ENCODE data around the gene HTRA3. TPM values are rescaled to one million over a fixed set of nuclear protein-coding genes. Genes with fewer than 3 reads are reported as not detected.

Gene HTRA3
- total RNA-seq, 8 experiments from 2014 or later: 0.54 to 101 (median 1.8) TPM

GRCh38 chr4:8275548-8275910 is 6.0 kb downstream of the HTRA3 start:
- Histone ChIP-seq H3K4me1 (replicated peaks in 1 of 2) (peaks cover 27 to 31% of the 10 kb centered on the region in 2 donors), H3K27ac (no peak overlapping the region), H3K4me3 (no peak overlapping the region)
- 100% methylated on average over 1 of the region's 4 CpGs; no CpG with 5 or more reads in 7 of the 10 experiments for WGBS, 10 experiments
- in situ Hi-C loops (cut with MboI; ENCODE audit: low pct_unique_long_range_greater_than_20kb in 2 of 9, low sequenced_read_pairs in 9 of 9, unreplicated experiment in 9 of 9): loop anchor here in 1 of 9 experiments (10.0 kb wide), 1 partner anchor 119 kb away; no protein-coding TSS in a partner anchor
- ATAC-seq (replicated peaks in 6 of 8): no peak

DNA sequence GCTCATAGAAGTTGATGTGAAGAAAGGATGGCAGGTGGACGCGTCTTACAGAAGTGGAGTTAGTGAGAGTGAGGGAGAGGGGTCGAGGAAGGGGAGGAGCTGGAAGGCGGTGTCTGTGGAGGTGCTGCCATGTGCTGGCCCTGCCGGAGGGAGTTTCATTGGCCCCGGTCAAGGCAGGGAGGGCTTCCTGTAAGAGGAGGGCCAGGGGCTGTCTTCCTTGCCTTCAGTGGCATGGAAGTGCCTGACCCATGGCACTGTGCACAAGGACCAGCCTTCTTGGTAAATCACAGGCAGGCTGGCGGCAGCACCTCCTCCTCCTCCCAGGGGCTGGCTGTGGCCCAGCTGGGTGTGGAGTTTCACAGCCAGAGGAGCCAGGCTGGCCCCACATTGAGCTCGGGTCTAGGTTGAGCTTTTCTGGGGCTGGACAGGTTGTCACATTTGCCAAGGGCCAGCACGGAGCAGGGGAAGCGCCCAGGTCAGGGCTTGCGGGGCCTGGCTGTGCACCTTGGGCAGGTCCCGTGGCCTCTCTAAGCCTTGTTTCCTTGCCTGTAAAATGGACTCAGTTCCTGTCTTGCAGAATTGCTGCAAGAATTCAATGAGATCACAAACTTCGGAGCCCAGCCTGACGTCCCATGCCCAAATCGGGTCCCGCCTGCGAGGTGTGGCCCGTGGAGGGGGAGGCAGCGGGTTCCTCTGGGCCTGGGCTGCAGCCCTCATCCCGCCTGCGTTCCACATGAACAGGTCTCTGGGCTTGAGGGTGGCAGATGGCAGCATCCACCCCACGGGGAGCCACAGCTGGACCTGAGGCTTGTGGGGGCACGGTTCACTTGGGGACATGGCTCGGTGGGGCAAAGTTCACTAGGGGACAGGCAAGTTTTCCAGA is 7.0 kb downstream of the HTRA3 start:
- H3K4me3 ChIP-seq: no peak overlapping the region
- ATAC-seq (replicated peaks in 6 of 8): peak in 3 of 8 experiments; percentile 0 to 18 (median 1)
- WGBS, 10 experiments: 15 to 83% (median 80%) methylated on average over 2 to 9 of the region's 24 CpGs; no CpG with 5 or more reads in 5 of the 10 experiments
- peaks cover 28 to 31% of the 10 kb centered on the region in 2 donors for H3K4me1 ChIP-seq (replicated peaks in 1 of 2)
- in situ Hi-C loops (cut with MboI; ENCODE audit: low pct_unique_long_range_greater_than_20kb in 2 of 9, low sequenced_read_pairs in 9 of 9, unreplicated experiment in 9 of 9): loop anchor here in 1 of 9 experiments (10.0 kb wide), 1 partner anchor 118 kb away; no protein-coding TSS in a partner anchor
- H3K27ac ChIP-seq: no peak overlapping the region

DNA sequence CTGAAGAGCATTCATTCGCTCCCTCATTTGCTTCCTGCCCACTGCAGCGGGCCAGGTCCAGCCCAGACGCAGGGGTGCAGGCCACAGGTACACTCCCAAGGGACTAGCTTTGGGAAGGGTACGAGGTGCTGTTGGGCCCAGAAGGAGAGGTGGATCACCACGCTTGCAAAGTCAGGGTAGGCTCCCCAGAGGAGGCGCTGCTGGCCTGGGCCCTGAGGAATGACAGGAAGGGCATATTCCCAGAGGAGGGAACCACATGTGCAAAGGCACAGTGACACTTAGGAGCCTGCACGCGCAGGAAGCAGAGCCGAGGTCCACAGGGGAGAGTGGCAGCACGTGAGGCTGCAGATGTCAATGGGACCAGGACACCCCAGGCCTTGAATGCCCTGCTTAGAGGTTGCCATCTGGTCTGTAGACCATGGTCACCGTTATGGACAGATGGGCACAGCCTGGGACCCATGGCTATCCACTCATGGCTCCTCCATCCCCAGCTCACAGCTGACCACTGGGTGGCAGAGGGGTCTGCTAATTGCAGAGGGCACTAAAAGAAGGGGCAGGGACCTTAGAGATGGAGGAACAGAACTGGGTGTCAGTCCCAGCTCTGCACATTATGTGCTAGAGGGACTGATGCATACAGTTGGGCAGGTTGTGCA is 7.9 kb downstream of the HTRA3 start:
- 61 to 100% (median 95%) methylated on average over 1 to 3 of the region's 11 CpGs; no CpG with 5 or more reads in 6 of the 10 experiments for WGBS, 10 experiments
- in situ Hi-C loops (cut with MboI; ENCODE audit: low pct_unique_long_range_greater_than_20kb in 2 of 9, low sequenced_read_pairs in 9 of 9, unreplicated experiment in 9 of 9): loop anchor here in 1 of 9 experiments (10.0 kb wide), 1 partner anchor 117 kb away; no protein-coding TSS in a partner anchor
- H3K4me3 ChIP-seq: no peak overlapping the region
- ATAC-seq (replicated peaks in 6 of 8): peak in 1 of 8 experiments; percentile 10
- peaks cover 28 to 31% of the 10 kb centered on the region in 2 donors for H3K4me1 ChIP-seq (replicated peaks in 1 of 2)
- H3K27ac ChIP-seq: no peak overlapping the region

GRCh38 chr4:8278009-8278395 is 8.4 kb downstream of the HTRA3 start:
- peaks cover 26% of the 10 kb centered on the region in 2 donors for H3K4me1 ChIP-seq (replicated peaks in 1 of 2)
- no peak overlapping the region for H3K4me3 ChIP-seq
- peak in 1 of 8 experiments; percentile 6 for ATAC-seq (replicated peaks in 6 of 8)
- H3K27ac ChIP-seq: no peak overlapping the region
- WGBS, 10 experiments: 44 to 100% (median 56%) methylated on average over 1 to 4 of the region's 6 CpGs; no CpG with 5 or more reads in 6 of the 10 experiments
- in situ Hi-C loops (cut with MboI; ENCODE audit: low pct_unique_long_range_greater_than_20kb in 2 of 9, low sequenced_read_pairs in 9 of 9, unreplicated experiment in 9 of 9): loop anchor here in 1 of 9 experiments (10.0 kb wide), 1 partner anchor 117 kb away; no protein-coding TSS in a partner anchor

DNA sequence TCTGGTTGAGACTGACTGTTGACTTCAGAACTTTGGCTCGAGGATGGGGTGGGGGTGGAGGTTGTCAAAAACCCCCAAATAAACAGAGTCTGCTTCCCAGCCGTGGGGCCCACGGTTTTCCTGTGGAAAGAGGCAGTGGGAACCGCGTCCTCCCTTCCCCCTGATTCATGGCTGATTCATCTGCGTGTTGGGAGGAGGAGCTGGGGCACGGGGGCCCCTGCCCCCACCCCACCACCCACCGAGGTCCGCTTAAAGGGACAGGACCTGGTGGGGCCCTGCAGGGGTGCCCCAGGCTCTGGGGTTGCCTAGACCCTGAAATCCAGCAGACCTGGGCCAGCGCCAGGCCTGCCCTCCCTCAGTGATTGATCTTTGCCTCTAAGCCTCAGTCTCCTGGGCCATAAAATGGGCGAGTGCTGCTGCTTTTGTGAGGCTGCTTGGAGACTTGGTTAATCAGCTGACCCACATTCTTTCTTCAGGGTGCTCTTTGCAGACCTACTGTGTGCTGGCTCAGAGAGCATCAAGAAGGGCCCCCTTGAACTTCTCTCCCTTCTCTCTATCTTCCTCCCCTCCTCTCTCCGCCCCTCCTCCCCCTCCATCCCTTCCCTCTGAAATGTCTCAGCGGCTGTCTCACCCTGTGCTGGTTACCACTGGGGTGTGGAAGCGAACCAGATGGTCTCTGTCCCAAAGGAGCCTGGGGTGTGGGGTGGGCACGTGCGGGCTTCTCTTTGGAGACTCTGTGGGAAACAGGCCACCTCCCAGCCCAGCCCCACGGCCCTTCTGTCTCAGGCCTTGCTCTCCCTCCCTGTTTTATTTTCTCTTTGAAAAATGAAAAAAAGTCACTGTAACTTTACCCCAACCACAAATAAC is 9.1 kb downstream of the HTRA3 start:
- ATAC-seq (replicated peaks in 6 of 8): peak in 5 of 8 experiments; percentile 1 to 30 (median 16)
- Histone ChIP-seq H3K4me3 (no peak overlapping the region), H3K27ac (no peak overlapping the region), H3K4me1 (replicated peaks in 1 of 2) (peaks cover 29 to 30% of the 10 kb centered on the region in 2 donors)
- WGBS, 10 experiments: 0 to 44% (median 4%) methylated on average over 1 to 3 of the region's 17 CpGs; no CpG with 5 or more reads in 4 of the 10 experiments
- in situ Hi-C loops (cut with MboI; ENCODE audit: low pct_unique_long_range_greater_than_20kb in 2 of 9, low sequenced_read_pairs in 9 of 9, unreplicated experiment in 9 of 9): loop anchor here in 1 of 9 experiments (10.0 kb wide), 1 partner anchor 116 kb away; no protein-coding TSS in a partner anchor

DNA sequence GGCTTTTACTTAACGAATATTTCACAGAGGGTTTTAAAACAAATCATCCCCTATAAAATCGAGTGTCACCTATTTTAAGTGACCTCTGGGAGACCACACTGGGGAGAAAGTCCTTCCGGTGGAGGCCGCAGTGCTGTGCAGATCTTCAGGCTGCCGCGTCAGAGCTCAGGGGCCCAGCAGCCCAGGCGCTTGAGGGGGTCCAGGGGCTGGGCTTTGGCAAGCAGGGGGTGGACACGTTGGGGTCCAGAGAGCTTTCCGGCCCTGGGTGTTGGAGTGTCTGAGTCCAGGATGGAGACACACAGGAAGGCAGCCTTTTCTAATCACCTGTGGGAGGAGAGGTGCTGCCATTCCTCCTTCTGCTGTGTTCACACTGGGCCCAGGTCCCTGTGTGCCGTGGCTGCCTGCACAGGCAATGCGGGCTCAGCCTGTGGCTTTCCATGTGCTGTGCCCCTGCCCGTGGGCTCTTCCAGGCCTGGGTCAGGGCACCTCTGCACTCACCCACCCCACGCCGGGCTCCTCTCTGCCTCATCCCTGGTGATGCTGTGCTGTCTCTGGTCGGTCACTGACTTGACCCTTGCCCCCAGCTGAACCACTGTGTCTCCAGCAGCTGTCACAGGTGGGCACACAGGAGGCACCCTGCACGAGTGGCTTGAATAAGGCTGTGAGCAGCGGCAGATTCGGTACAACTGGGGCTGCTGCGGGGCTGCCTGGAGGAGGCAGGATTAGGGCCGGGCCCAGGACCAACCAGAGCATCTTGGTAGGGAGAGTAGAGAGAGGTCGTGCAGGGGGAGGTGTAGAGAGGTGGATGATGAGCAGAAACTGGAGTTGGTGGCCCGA is 10.0 kb downstream of the HTRA3 start:
- Histone ChIP-seq H3K4me3 (no peak overlapping the region), H3K27ac (no peak overlapping the region), H3K4me1 (replicated peaks in 1 of 2) (peaks cover 31 to 32% of the 10 kb centered on the region in 2 donors)
- ATAC-seq (replicated peaks in 6 of 8): no peak
- in situ Hi-C loops (cut with MboI; ENCODE audit: low pct_unique_long_range_greater_than_20kb in 2 of 9, low sequenced_read_pairs in 9 of 9, unreplicated experiment in 9 of 9): loop anchor here in 1 of 9 experiments (10.0 kb wide), 1 partner anchor 115 kb away; no protein-coding TSS in a partner anchor
- 50 to 95% (median 88%) methylated on average over 2 to 6 of the region's 22 CpGs; no CpG with 5 or more reads in 3 of the 10 experiments for WGBS, 10 experiments

GRCh38 chr4:8280158-8280875 is 10.8 kb downstream of the HTRA3 start:
- 50 to 100% (median 95%) methylated on average over 1 to 2 of the region's 25 CpGs; no CpG with 5 or more reads in 6 of the 10 experiments for WGBS, 10 experiments
- Histone ChIP-seq H3K4me3 (no peak overlapping the region), H3K4me1 (replicated peaks in 1 of 2) (peaks cover 23 to 24% of the 10 kb centered on the region in 2 donors), H3K27ac (no peak overlapping the region)
- in situ Hi-C loops (cut with MboI; ENCODE audit: low pct_unique_long_range_greater_than_20kb in 2 of 9, low sequenced_read_pairs in 9 of 9, unreplicated experiment in 9 of 9): no loop called here
- ATAC-seq (replicated peaks in 6 of 8): no peak

DNA sequence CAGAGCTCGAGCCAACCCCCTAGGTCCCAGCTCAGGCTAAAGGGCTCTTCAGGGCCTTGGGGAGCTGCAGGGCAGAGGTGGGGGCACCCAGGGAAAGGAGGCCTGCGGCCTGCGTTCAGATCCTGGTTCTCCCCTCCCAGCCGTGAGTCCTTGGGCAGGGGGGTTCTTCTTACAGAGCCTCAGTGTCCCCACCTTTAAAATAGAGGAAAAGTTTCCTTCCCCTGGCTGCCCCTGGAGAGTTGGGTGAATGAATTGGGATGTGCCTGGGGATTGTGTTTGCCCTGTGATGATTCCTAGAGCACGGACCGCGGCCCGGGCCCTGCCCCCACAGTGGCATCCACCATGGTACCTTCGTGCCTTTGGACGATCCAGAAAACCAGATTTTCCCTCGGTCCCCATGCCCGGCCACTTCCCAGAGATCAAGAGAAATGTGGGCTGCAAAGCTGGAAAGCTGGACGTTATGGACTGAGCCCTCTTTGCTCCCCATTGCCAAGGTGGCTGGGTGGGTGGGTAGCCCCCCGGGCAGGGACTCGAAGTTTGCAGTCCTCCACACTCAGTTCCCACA is 11.4 kb downstream of the HTRA3 start:
- Histone ChIP-seq H3K4me3 (no peak overlapping the region), H3K27ac (no peak overlapping the region), H3K4me1 (replicated peaks in 1 of 2) (peaks cover 21 to 23% of the 10 kb centered on the region in 2 donors)
- 92 to 100% methylated on average over 3 to 6 of the region's 15 CpGs; no CpG with 5 or more reads in 8 of the 10 experiments for WGBS, 10 experiments
- ATAC-seq (replicated peaks in 6 of 8): no peak
- in situ Hi-C loops (cut with MboI; ENCODE audit: low pct_unique_long_range_greater_than_20kb in 2 of 9, low sequenced_read_pairs in 9 of 9, unreplicated experiment in 9 of 9): no loop called here

DNA sequence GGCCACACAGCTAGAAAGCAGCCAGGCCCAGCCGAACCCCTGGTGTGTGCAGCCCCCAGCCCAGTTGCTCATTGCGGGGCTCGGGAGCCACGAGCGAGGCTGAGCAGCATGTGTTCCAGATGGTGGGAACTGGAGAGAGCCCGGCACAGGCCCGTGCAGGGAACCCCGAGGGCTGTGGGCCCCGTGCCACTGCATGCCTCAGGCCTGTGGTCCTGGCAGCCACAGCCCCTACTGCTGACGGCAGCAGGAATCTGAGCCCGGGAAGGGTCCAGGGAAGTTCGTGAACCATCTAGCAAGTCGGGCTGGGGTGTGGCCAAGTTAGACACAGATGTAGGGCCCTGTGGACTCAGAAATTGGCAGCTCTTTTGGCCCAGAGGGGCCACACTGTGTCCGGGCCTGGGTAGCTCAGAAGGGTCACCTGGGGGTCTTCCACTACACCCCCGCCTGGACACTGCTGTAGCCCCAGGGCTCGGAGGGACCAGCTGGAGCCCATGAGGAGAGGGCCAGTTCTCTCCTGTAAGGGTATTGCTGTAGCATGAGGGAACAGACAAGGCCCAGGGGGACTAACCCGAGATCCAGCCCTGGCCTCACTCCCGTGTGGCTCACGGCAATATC is 12.1 kb downstream of the HTRA3 start:
- Histone ChIP-seq H3K27ac (no peak overlapping the region), H3K4me1 (replicated peaks in 1 of 2) (peaks cover 21 to 23% of the 10 kb centered on the region in 2 donors), H3K4me3 (no peak overlapping the region)
- ATAC-seq (replicated peaks in 6 of 8): peak in 3 of 8 experiments; percentile 13 to 85 (median 43)
- WGBS, 10 experiments: 48 to 87% (median 76%) methylated on average over 3 to 6 of the region's 19 CpGs; no CpG with 5 or more reads in 7 of the 10 experiments
- in situ Hi-C loops (cut with MboI; ENCODE audit: low pct_unique_long_range_greater_than_20kb in 2 of 9, low sequenced_read_pairs in 9 of 9, unreplicated experiment in 9 of 9): no loop called here

DNA sequence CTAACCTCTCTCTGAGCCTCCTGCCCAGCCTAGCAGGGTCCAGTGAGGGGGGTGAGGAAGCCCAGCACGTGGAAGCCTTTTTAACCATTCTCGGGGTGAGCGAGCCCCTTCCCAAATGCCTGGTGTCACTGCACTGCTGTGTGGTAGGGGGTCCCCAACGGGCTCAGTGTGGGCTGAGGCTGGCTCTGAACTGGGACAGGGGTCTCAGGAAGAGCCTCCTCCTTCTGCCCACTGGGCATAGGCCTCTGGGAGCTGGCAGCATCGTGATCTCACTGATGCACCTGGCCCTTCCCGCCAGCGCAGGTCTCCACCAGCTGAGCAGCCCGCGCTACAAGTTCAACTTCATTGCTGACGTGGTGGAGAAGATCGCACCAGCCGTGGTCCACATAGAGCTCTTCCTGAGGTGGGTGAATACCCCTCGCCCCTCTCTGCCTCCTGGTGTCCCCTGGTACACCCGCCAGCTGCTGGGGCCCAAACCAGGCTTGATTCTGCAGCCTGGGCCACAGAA is 12.6 kb downstream of the HTRA3 start:
- in situ Hi-C loops (cut with MboI; ENCODE audit: low pct_unique_long_range_greater_than_20kb in 2 of 9, low sequenced_read_pairs in 9 of 9, unreplicated experiment in 9 of 9): no loop called here
- Histone ChIP-seq H3K27ac (no peak overlapping the region), H3K4me3 (no peak overlapping the region), H3K4me1 (replicated peaks in 1 of 2) (peaks cover 21 to 23% of the 10 kb centered on the region in 2 donors)
- whole genome bisulfite sequencing, 10 experiments: 67 to 100% methylated on average over 2 to 6 of the region's 14 CpGs; no CpG with 5 or more reads in 8 of the 10 experiments
- no peak for ATAC-seq (replicated peaks in 6 of 8)

Measured in motor neuron (in vitro differentiated cells).